ENCODE data around the gene TDRD9.

- TF ChIP-seq, protein P1, sequence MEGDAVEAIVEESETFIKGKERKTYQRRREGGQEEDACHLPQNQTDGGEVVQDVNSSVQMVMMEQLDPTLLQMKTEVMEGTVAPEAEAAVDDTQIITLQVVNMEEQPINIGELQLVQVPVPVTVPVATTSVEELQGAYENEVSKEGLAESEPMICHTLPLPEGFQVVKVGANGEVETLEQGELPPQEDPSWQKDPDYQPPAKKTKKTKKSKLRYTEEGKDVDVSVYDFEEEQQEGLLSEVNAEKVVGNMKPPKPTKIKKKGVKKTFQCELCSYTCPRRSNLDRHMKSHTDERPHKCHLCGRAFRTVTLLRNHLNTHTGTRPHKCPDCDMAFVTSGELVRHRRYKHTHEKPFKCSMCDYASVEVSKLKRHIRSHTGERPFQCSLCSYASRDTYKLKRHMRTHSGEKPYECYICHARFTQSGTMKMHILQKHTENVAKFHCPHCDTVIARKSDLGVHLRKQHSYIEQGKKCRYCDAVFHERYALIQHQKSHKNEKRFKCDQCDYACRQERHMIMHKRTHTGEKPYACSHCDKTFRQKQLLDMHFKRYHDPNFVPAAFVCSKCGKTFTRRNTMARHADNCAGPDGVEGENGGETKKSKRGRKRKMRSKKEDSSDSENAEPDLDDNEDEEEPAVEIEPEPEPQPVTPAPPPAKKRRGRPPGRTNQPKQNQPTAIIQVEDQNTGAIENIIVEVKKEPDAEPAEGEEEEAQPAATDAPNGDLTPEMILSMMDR (IDR thresholded peaks at IDR 0.05; ENCODE audit: low read length) = no peak
- TF ChIP-seq EZH2 (optimal IDR thresholded peaks at IDR 0.05; ENCODE audit: low read depth, low read length) = no peak
Measured at GRCh38 chr14:103969961-103970360, 41.7 kb downstream of the TDRD9 start.

Measured in MM.1S (cell line).